Measurements from ENCODE around the gene COG1.

COG1 gene

GRCh38 chr17:73224663-73225305 is 31.9 kb downstream of the COG1 start:
- peaks cover 11% of the 10 kb centered on the region for H3K36me3 ChIP-seq (ENCODE audit: insufficient read depth, low read depth, low read length)
- no peak overlapping the region for H3K4me3 ChIP-seq (ENCODE audit: low read length)
- H3K27me3 ChIP-seq (ENCODE audit: insufficient read depth, low read length) = no peaks in the 10 kb centered on the region
- no peak overlapping the region for H3K27ac ChIP-seq (ENCODE audit: low read length)
- peaks cover 26% of the 10 kb centered on the region for H3K4me1 ChIP-seq (ENCODE audit: insufficient read depth, low read length)
- no peak overlapping the region for H3K9ac ChIP-seq (ENCODE audit: low read depth, low read length)
- H3K9me3 ChIP-seq (ENCODE audit: insufficient read depth, low read depth, low read length) = no peaks in the 10 kb centered on the region

DNA sequence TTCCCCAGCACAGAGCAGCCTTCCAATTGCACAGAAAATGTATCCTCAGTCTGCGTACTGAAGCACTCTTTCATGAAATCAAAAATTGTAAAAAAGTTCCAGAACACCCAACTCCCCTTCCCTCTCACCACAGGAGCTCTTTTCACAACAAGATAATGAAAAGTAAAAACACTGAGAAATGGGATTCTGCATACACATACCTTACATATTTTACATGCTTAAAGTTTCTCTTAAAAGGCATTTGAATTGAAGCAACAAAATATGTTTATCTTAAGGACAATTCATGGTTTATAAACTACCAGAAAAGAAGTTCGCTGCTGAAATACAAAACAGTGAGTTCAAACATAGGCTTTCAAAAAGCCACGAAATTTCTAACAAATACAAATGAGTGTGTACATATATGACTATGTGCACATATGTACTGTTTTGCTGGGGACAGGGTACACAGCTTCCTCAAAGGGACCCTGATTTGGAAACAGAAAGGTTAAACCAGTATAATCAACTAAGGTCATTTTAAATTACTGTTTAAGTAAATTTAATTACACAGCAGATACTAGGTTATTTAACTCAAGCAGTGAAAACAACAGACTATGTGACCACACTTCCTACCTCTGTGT is 33.8 kb downstream of the COG1 start:
- Histone ChIP-seq H3K4me3 (ENCODE audit: low read length) (peak overlapping the region; percentile 23; the same call in 1 of the 2 replicates), H3K36me3 (ENCODE audit: insufficient read depth, low read depth, low read length) (peaks cover 11% of the 10 kb centered on the region; the same call in 1 of the 2 replicates), H3K4me1 (ENCODE audit: insufficient read depth, low read length) (peaks cover 26% of the 10 kb centered on the region), H3K27ac (ENCODE audit: low read length) (peak overlapping the region; percentile 25), H3K27me3 (ENCODE audit: insufficient read depth, low read length) (no peaks in the 10 kb centered on the region), H3K9me3 (ENCODE audit: insufficient read depth, low read depth, low read length) (no peaks in the 10 kb centered on the region), H3K9ac (ENCODE audit: low read depth, low read length) (peak overlapping the region; percentile 38; the same call in 1 of the 2 replicates)

DNA sequence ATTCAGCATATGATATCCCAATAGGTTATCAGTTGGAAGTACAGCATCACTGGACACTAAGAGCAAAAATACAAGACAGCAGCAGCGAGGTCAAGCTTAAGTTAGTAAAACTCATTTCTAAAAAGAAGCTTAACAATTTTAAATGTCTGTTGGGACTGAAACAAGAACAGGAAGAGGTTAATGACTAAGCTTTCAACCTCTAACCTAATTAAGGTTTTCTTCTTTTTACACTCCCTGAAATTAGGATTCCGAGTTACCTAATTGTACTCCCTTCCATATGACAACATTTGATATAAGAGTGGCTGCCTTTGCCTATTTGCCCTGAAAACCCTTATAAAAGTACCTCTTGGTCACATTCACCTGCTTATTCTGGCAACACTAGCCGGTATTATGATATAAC is 34.5 kb downstream of the COG1 start:
- H3K36me3 ChIP-seq (ENCODE audit: insufficient read depth, low read depth, low read length) = peaks cover 11% of the 10 kb centered on the region; the same call in 1 of the 2 replicates
- H3K27me3 ChIP-seq (ENCODE audit: insufficient read depth, low read length) = no peaks in the 10 kb centered on the region
- H3K9ac ChIP-seq (ENCODE audit: low read depth, low read length) = peak overlapping the region; percentile 38; the same call in 1 of the 2 replicates
- no peak overlapping the region for H3K4me3 ChIP-seq (ENCODE audit: low read length)
- peak overlapping the region; percentile 25 for H3K27ac ChIP-seq (ENCODE audit: low read length)
- peaks cover 26% of the 10 kb centered on the region for H3K4me1 ChIP-seq (ENCODE audit: insufficient read depth, low read length)
- H3K9me3 ChIP-seq (ENCODE audit: insufficient read depth, low read depth, low read length) = no peaks in the 10 kb centered on the region

DNA sequence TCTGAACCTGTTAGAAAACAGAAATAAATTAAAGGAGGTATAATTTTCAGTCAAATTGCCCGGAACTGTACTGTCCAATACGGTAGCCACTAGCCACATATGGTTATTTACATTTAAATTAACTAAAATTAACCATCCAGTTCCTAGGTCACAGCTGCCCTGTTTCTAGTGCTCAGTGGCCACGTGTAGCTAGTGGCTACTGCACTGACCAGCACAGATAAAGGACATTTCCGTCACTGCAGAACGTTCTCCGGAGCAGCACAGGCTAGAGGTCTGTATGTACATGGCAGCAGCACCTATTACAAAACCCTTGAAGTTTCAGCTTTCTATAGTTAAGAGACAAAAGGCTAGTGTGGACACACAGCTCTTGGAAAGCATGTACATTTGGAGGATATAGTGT is 35.1 kb downstream of the COG1 start:
- no peak overlapping the region for H3K27ac ChIP-seq (ENCODE audit: low read length)
- H3K4me3 ChIP-seq (ENCODE audit: low read length) = no peak overlapping the region
- peaks cover 11% of the 10 kb centered on the region; the same call in 1 of the 2 replicates for H3K36me3 ChIP-seq (ENCODE audit: insufficient read depth, low read depth, low read length)
- peaks cover 26% of the 10 kb centered on the region for H3K4me1 ChIP-seq (ENCODE audit: insufficient read depth, low read length)
- no peak overlapping the region for H3K9ac ChIP-seq (ENCODE audit: low read depth, low read length)
- no peaks in the 10 kb centered on the region for H3K9me3 ChIP-seq (ENCODE audit: insufficient read depth, low read depth, low read length)
- H3K27me3 ChIP-seq (ENCODE audit: insufficient read depth, low read length) = no peaks in the 10 kb centered on the region

- Histone ChIP-seq H3K36me3 (ENCODE audit: insufficient read depth, low read depth, low read length) (peaks cover 12% of the 10 kb centered on the region; the same call in 1 of the 2 replicates), H3K9ac (ENCODE audit: low read depth, low read length) (peak overlapping the region; percentile 25; the same call in 1 of the 2 replicates), H3K27me3 (ENCODE audit: insufficient read depth, low read length) (no peaks in the 10 kb centered on the region), H3K9me3 (ENCODE audit: insufficient read depth, low read depth, low read length) (no peaks in the 10 kb centered on the region), H3K4me1 (ENCODE audit: insufficient read depth, low read length) (peaks cover 26% of the 10 kb centered on the region), H3K4me3 (ENCODE audit: low read length) (no peak overlapping the region), H3K27ac (ENCODE audit: low read length) (no peak overlapping the region)
These were observed 35.9 kb downstream of the COG1 start for GRCh38 chr17:73228748-73229236.

DNA sequence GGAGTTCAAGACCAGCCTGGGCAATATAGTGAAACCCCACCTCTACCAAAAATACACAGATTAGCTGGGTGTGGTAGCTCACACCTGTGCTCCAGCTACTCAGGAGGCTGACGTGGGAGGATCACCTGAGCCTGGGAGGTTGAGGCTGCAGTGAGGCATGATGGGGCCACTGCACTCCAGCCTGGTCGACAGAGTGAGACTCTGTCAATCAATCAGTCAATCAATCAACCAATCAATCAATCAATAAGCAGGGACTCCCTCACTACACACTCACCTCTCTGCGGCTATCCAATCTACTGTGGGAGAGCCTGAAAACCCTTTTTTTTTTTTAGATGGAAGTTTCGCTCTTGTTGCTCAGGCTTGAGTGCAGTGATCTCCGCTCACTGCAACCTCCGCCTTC is 37.2 kb downstream of the COG1 start:
- H3K4me1 ChIP-seq (ENCODE audit: insufficient read depth, low read length) = peaks cover 26% of the 10 kb centered on the region
- no peak overlapping the region for H3K9ac ChIP-seq (ENCODE audit: low read depth, low read length)
- no peaks in the 10 kb centered on the region for H3K9me3 ChIP-seq (ENCODE audit: insufficient read depth, low read depth, low read length)
- peaks cover 19% of the 10 kb centered on the region; the same call in 1 of the 2 replicates for H3K36me3 ChIP-seq (ENCODE audit: insufficient read depth, low read depth, low read length)
- H3K4me3 ChIP-seq (ENCODE audit: low read length) = no peak overlapping the region
- H3K27ac ChIP-seq (ENCODE audit: low read length) = no peak overlapping the region
- H3K27me3 ChIP-seq (ENCODE audit: insufficient read depth, low read length) = no peaks in the 10 kb centered on the region

GRCh38 chr17:73231395-73231794 is 38.5 kb downstream of the COG1 start:
- peak overlapping the region; percentile 83 for H3K9ac ChIP-seq (ENCODE audit: low read depth, low read length)
- no peaks in the 10 kb centered on the region for H3K27me3 ChIP-seq (ENCODE audit: insufficient read depth, low read length)
- peaks cover 28% of the 10 kb centered on the region for H3K36me3 ChIP-seq (ENCODE audit: insufficient read depth, low read depth, low read length)
- peaks cover 22% of the 10 kb centered on the region for H3K4me1 ChIP-seq (ENCODE audit: insufficient read depth, low read length)
- no peaks in the 10 kb centered on the region for H3K9me3 ChIP-seq (ENCODE audit: insufficient read depth, low read depth, low read length)
- no peak overlapping the region for H3K27ac ChIP-seq (ENCODE audit: low read length)
- peak overlapping the region; percentile 80 for H3K4me3 ChIP-seq (ENCODE audit: low read length)

DNA sequence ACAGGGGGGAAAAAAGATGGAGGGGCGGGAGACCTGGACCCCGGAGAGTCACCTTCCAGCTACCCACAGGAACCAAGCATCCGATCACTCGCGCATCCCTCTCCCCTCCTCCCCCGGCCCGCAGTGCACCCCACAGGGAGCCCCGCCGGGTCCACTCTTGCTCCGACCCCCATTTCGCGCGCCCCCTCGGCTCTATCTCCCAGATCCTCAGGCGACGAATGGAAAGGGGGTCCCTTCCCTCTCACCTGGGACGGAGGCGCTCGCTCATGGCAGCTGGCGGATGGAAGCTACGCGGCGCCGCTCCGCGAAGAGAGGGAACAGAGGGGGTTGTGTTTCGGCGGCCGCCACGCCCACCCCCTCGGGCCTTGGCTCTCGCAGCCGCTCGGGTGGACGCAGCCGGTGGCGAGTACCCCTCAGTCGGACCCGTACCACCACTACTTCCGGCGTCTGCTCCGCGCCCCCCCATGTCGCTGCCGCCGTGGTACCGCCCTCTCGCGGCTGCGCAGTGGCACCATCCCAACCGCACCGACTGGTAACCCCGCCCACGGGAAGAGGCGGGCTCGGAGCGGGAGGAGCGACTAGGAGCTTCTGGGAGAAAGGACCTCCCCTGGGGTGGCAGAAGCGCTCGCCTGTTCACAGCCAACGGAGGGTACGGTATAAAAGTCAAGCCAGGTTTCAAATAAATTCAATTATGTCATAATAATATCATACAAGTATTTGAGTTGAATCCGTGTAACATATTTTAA is 39.2 kb downstream of the COG1 start:
- Histone ChIP-seq H3K9me3 (ENCODE audit: insufficient read depth, low read depth, low read length) (no peaks in the 10 kb centered on the region), H3K27ac (ENCODE audit: low read length) (peak overlapping the region; percentile 43), H3K36me3 (ENCODE audit: insufficient read depth, low read depth, low read length) (peaks cover 28% of the 10 kb centered on the region), H3K9ac (ENCODE audit: low read depth, low read length) (peak overlapping the region; percentile 83), H3K4me3 (ENCODE audit: low read length) (peak overlapping the region; percentile 80), H3K27me3 (ENCODE audit: insufficient read depth, low read length) (no peaks in the 10 kb centered on the region), H3K4me1 (ENCODE audit: insufficient read depth, low read length) (peaks cover 18% of the 10 kb centered on the region)

DNA sequence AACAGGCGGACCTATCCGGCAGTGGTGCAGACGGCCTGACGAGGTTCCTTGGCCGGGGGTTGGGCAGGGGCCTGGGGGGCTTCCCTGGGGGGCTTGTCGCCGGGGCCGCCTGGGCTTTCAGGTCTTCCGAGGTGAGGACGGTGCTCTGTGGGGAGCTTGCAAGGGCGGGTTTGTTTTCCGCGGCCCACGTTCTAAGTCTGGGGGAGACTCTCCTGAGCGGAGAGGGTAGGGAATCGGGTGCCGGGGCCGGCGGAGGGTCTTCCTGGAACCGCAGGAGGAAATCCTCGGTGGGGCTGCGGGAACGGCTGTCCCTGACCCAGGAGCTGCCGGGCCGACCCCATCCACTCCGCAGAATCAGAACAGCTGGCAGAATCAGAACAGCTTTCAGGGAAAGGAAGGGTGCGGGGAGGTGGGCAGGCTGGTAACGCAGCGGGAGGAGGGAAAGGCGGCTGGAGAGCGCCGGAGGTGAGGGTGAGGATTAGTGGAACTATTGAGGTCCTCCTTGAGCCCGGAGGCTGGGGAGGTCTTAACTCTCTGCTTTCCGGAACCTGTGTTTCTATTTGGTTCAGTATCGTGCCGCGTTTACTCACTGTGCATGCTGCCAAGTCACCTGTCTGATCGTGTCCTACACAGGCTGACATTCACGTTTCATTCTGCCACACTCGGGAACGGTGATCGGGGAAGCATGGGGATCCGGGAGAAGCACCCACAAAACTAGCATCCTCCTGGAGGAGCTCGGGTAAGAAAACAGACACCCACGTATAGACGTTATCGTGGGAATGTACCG is 39.9 kb downstream of the COG1 start:
- peak overlapping the region; percentile 43 for H3K27ac ChIP-seq (ENCODE audit: low read length)

GRCh38 chr17:73234736-73235135 is 41.9 kb downstream of the COG1 start:
- Histone ChIP-seq H3K27me3 (ENCODE audit: insufficient read depth, low read length) (no peaks in the 10 kb centered on the region), H3K4me1 (ENCODE audit: insufficient read depth, low read length) (no peaks in the 10 kb centered on the region), H3K9me3 (ENCODE audit: insufficient read depth, low read depth, low read length) (no peaks in the 10 kb centered on the region), H3K4me3 (ENCODE audit: low read length) (no peak overlapping the region), H3K27ac (ENCODE audit: low read length) (no peak overlapping the region), H3K9ac (ENCODE audit: low read depth, low read length) (no peak overlapping the region), H3K36me3 (ENCODE audit: insufficient read depth, low read depth, low read length) (peaks cover 46% of the 10 kb centered on the region)

More for the DNA sequence above, 39.9 kb downstream of the COG1 start:
- H3K4me3 ChIP-seq (ENCODE audit: low read length) = peak overlapping the region; percentile 80
- H3K9ac ChIP-seq (ENCODE audit: low read depth, low read length) = peak overlapping the region; percentile 83
- H3K9me3 ChIP-seq (ENCODE audit: insufficient read depth, low read depth, low read length) = no peaks in the 10 kb centered on the region
- peaks cover 11% of the 10 kb centered on the region for H3K4me1 ChIP-seq (ENCODE audit: insufficient read depth, low read length)
- H3K36me3 ChIP-seq (ENCODE audit: insufficient read depth, low read depth, low read length) = peaks cover 34% of the 10 kb centered on the region
- H3K27me3 ChIP-seq (ENCODE audit: insufficient read depth, low read length) = no peaks in the 10 kb centered on the region

GRCh38 chr17:73237714-73238113 is 44.9 kb downstream of the COG1 start:
- H3K9ac ChIP-seq (ENCODE audit: low read depth, low read length) = no peak overlapping the region
- no peak overlapping the region for H3K27ac ChIP-seq (ENCODE audit: low read length)
- H3K36me3 ChIP-seq (ENCODE audit: insufficient read depth, low read depth, low read length) = peaks cover 68% of the 10 kb centered on the region
- no peaks in the 10 kb centered on the region for H3K27me3 ChIP-seq (ENCODE audit: insufficient read depth, low read length)
- H3K4me1 ChIP-seq (ENCODE audit: insufficient read depth, low read length) = no peaks in the 10 kb centered on the region
- no peak overlapping the region for H3K4me3 ChIP-seq (ENCODE audit: low read length)
- no peaks in the 10 kb centered on the region for H3K9me3 ChIP-seq (ENCODE audit: insufficient read depth, low read depth, low read length)

Measured in iPS-20b (cell line).